ENCODE results near the gene CRMP1. TPM values are rescaled to one million over a fixed set of nuclear protein-coding genes. Genes with fewer than 3 reads are reported as not detected.

CRMP1 gene
- total and polyA plus RNA-seq, 9 of the 15 experiments (the other 6 are each of a cell fraction or from before 2014, with no cell fraction given) = 0.03 to 0.04 TPM; not detected in 7

DNA sequence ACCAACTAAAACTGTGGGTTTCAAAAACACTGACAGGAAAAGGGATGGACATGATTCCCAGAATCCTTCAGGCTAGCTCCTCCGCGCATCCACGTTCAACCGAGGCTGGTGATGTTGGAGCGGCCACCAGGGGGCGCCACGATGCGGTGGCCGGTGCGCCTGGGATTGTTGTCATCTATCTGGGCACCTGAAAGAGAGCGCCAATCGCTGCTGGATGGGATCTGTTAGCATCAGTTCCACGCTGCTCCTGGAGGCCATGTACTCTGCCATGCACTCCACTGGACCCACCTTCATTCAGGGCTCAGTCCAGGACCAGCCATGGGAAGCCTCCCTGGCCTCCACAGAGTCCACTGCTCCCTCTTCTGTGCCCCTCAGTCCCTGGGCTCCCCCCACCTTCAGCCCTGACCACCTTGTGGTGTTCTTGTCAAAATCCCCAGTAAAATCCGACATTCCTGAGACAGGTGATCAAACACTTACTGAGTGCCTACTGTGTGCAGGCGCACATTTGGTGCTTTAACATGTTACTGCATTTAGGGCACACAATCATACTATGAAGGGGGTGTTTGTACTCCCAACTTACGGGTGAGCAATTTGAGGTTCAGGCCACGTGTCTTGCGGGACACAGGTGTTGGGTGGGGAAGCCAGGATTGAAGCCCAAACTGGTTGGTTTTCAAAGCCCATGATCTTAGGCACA is 71.1 kb downstream of the CRMP1 start (continued):
- no peak for TF ChIP-seq POLR3G (IDR thresholded peaks at IDR 0.05; ENCODE audit: extremely low read depth, insufficient read length, insufficient replicate concordance)
- TF ChIP-seq, protein P1, sequence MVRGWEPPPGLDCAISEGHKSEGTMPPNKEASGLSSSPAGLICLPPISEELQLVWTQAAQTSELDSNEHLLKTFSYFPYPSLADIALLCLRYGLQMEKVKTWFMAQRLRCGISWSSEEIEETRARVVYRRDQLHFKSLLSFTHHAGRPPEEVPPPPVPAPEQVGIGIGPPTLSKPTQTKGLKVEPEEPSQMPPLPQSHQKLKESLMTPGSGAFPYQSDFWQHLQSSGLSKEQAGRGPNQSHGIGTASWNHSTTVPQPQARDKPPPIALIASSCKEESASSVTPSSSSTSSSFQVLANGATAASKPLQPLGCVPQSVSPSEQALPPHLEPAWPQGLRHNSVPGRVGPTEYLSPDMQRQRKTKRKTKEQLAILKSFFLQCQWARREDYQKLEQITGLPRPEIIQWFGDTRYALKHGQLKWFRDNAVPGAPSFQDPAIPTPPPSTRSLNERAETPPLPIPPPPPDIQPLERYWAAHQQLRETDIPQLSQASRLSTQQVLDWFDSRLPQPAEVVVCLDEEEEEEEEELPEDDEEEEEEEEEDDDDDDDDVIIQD (CRISPR knock-in tag; IDR thresholded peaks at IDR 0.05) = no peak
- TF ChIP-seq, protein P2, sequence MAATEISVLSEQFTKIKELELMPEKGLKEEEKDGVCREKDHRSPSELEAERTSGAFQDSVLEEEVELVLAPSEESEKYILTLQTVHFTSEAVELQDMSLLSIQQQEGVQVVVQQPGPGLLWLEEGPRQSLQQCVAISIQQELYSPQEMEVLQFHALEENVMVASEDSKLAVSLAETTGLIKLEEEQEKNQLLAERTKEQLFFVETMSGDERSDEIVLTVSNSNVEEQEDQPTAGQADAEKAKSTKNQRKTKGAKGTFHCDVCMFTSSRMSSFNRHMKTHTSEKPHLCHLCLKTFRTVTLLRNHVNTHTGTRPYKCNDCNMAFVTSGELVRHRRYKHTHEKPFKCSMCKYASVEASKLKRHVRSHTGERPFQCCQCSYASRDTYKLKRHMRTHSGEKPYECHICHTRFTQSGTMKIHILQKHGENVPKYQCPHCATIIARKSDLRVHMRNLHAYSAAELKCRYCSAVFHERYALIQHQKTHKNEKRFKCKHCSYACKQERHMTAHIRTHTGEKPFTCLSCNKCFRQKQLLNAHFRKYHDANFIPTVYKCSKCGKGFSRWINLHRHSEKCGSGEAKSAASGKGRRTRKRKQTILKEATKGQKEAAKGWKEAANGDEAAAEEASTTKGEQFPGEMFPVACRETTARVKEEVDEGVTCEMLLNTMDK (IDR thresholded peaks at IDR 0.05; ENCODE audit: borderline replicate concordance, insufficient read depth, low read depth, low read length, poor library complexity, severe bottlenecking) = peak; percentile 74
- no peak for TF ChIP-seq ZNF384 (IDR thresholded peaks at IDR 0.05; ENCODE audit: low read depth, low read length)
- TF ChIP-seq KDM2B (CRISPR knock-in tag; IDR thresholded peaks at IDR 0.05) = no peak
- TF ChIP-seq HOXB6 (CRISPR knock-in tag; IDR thresholded peaks at IDR 0.05; ENCODE audit: borderline replicate concordance) = no peak
- TF ChIP-seq, protein P3, sequence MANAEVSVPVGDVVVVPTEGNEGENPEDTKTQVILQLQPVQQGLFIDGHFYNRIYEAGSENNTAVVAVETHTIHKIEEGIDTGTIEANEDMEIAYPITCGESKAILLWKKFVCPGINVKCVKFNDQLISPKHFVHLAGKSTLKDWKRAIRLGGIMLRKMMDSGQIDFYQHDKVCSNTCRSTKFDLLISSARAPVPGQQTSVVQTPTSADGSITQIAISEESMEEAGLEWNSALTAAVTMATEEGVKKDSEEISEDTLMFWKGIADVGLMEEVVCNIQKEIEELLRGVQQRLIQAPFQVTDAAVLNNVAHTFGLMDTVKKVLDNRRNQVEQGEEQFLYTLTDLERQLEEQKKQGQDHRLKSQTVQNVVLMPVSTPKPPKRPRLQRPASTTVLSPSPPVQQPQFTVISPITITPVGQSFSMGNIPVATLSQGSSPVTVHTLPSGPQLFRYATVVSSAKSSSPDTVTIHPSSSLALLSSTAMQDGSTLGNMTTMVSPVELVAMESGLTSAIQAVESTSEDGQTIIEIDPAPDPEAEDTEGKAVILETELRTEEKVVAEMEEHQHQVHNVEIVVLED (CRISPR knock-in tag; IDR thresholded peaks at IDR 0.05) = no peak
- TF ChIP-seq, protein P4, sequence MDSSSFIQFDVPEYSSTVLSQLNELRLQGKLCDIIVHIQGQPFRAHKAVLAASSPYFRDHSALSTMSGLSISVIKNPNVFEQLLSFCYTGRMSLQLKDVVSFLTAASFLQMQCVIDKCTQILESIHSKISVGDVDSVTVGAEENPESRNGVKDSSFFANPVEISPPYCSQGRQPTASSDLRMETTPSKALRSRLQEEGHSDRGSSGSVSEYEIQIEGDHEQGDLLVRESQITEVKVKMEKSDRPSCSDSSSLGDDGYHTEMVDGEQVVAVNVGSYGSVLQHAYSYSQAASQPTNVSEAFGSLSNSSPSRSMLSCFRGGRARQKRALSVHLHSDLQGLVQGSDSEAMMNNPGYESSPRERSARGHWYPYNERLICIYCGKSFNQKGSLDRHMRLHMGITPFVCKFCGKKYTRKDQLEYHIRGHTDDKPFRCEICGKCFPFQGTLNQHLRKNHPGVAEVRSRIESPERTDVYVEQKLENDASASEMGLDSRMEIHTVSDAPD (CRISPR knock-in tag; IDR thresholded peaks at IDR 0.05) = no peak
- TF ChIP-seq, protein P5, sequence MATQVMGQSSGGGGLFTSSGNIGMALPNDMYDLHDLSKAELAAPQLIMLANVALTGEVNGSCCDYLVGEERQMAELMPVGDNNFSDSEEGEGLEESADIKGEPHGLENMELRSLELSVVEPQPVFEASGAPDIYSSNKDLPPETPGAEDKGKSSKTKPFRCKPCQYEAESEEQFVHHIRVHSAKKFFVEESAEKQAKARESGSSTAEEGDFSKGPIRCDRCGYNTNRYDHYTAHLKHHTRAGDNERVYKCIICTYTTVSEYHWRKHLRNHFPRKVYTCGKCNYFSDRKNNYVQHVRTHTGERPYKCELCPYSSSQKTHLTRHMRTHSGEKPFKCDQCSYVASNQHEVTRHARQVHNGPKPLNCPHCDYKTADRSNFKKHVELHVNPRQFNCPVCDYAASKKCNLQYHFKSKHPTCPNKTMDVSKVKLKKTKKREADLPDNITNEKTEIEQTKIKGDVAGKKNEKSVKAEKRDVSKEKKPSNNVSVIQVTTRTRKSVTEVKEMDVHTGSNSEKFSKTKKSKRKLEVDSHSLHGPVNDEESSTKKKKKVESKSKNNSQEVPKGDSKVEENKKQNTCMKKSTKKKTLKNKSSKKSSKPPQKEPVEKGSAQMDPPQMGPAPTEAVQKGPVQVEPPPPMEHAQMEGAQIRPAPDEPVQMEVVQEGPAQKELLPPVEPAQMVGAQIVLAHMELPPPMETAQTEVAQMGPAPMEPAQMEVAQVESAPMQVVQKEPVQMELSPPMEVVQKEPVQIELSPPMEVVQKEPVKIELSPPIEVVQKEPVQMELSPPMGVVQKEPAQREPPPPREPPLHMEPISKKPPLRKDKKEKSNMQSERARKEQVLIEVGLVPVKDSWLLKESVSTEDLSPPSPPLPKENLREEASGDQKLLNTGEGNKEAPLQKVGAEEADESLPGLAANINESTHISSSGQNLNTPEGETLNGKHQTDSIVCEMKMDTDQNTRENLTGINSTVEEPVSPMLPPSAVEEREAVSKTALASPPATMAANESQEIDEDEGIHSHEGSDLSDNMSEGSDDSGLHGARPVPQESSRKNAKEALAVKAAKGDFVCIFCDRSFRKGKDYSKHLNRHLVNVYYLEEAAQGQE (IDR thresholded peaks at IDR 0.05; ENCODE audit: borderline replicate concordance) = peak; percentile 10; the same call in 1 of the 2 replicates
- TF ChIP-seq, protein P5 (CRISPR knock-in tag; IDR thresholded peaks at IDR 0.05; ENCODE audit: low read depth) = no peak
- TF ChIP-seq CSDE1 (IDR thresholded peaks at IDR 0.05) = no peak
